Measurements from ENCODE around the gene DENND1A.

DNA sequence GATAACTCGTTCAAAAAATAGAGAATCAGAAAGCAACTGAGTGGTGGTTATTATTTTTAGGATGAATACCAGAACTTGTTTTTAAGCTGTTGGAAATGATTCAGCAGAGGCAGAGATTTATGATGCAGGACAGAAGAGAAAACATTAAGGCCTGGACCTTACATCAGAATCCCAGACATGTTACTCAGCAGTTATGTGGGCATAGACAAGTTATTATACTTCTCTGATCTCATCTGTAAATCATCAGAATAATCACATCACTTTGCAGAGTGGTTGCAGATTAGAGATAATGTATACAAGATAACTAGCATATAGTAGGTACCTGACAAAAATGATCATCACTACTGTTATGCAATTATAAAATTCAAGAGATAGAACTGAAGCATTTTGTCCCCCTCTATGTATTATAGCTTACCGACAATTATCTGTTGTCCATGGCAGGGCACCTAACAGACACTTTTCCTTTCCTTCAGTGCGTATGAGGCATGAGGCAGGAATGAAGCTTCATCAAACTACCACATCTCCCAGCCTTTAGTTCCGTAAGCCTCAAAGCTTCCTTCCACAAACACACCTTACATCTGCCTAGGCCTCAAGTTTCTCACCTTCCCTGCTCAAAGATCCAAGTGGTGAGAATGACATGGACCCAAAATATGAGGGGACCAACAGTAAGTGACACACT, 165.9 kb downstream of the DENND1A start:
- TF ChIP-seq, protein P1, sequence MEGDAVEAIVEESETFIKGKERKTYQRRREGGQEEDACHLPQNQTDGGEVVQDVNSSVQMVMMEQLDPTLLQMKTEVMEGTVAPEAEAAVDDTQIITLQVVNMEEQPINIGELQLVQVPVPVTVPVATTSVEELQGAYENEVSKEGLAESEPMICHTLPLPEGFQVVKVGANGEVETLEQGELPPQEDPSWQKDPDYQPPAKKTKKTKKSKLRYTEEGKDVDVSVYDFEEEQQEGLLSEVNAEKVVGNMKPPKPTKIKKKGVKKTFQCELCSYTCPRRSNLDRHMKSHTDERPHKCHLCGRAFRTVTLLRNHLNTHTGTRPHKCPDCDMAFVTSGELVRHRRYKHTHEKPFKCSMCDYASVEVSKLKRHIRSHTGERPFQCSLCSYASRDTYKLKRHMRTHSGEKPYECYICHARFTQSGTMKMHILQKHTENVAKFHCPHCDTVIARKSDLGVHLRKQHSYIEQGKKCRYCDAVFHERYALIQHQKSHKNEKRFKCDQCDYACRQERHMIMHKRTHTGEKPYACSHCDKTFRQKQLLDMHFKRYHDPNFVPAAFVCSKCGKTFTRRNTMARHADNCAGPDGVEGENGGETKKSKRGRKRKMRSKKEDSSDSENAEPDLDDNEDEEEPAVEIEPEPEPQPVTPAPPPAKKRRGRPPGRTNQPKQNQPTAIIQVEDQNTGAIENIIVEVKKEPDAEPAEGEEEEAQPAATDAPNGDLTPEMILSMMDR (IDR thresholded peaks at IDR 0.05), result no peak
- no peak for TF ChIP-seq POLR2A (IDR thresholded peaks at IDR 0.05)
